Activated T-cell treated with anti-CD3 and anti-CD28 coated beads for 4 hours (primary cell): ENCODE measurements around the gene NPLOC4.

ENCODE experiments used
- DNase-seq: peaks from one replicate; pipeline ENCODE4 v3.0.0-alpha.2; 2020

Gene NPLOC4

DNA sequence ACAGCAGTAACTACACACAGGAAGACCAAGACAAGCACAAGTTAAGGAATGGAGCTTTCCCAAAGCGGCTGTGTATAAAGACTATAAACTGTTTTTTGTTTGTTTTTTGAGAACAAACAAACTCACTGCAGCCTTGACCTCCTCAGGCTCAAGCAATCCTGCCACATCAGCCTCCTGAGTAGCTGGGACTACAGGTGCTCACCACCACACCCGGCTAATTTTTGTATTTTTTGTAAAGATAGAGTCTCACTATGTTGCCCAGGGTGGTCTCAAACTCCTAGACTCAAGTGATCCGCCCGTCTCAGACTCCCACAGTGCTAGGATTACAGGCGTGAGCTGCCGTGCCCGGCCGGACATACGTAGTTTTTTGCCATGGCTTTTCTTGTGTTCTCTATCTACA, 23.5 kb upstream of the NPLOC4 start:
- no peak for DNase-seq

DNA sequence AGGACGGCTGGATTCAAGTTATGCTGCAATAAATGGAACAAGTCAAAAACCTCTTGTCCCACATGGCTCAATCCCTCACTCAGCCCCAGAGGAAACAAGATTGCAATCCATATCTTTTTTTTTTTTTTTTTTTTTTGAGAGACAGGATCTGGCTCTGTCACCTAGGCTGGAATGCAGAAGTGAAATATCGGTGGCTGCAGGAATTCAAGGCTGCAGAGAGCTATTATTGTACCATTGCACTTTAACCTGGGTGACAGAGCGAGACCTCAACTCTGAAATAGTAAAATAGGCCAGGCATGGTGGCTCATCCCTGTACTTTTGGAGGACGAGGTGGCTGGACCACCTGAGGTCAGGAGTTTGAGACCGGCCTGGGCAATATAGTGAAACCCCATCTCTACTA, 22.1 kb upstream of the NPLOC4 start:
- no peak for DNase-seq

GRCh38 chr17:81656835-81657234, 19.9 kb upstream of the NPLOC4 start:
- DNase-seq: no peak

GRCh38 chr17:81656118-81656743, 19.3 kb upstream of the NPLOC4 start, which contains the start of gene PDE6G:
Gene PDE6G (minus strand): TSS chr17:81656542. CDS start chr17:81653305, 3,237 bp downstream.
- no peak for DNase-seq

- no peak for DNase-seq
Observed at GRCh38 chr17:81655378-81656117, 18.6 kb upstream of the NPLOC4 start.

DNA sequence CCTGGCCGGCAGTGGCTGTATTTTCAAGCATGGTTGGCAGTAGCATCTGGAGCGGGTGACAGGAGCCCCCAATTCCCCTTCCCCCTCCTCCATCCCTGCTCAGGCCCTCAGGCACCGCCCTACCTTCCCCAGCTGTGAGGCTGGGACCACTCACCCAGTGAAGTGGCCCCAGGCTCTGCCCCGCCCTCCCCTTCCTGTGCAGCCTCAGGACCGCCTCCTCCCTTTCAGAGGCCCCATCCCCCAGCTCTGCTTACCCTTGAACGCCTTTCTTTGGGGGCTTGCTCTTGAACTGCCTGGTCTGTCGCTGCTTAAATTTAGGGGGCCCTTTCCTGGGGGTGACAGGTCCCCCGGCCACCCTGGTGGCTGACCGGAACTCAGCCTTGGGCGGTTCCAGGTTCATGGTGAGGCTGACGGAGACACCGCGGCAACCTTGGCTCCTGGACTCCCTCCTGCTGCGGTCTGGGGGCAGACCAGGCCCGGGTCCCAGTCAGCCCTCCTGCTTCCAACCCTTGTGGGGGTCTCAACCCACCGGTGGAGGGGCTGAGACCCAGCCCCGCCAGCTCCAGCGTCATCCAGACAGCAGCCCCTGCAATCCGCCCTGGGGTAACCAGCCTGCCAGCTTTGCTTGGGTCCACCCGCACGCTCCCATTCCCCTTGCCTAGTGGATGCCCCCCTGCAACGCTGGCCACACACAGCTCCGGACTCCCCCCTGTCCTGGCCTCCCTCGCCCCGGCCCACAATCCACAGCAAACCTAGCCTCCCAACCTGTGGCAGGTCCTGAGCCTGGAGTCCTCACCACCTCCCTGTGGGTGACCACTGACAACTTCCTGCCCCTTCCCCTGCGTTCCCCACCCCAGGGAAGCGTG, 16.2 kb upstream of the NPLOC4 start:
- DNase-seq: no peak

DNA sequence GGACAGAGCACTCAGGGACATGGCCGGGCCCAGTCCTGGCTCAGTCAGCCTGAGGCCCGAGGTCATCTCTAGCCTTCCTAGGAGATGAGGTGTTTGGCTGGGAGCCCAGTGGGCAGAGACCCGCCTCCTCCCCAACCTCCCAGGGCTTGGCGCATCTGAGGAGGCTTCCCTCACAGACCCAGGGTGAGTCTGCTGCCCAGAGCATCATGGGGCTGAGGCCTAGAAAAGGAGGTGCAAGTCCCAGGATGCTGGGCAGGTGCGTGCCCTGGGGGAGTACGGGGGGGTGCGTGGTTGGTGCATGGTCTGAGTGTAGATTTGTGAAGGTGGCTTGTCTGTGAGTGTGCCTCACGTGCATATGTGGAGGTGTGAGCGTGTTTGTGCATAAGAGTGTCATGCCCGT, 14.8 kb upstream of the NPLOC4 start:
- no peak for DNase-seq

DNA sequence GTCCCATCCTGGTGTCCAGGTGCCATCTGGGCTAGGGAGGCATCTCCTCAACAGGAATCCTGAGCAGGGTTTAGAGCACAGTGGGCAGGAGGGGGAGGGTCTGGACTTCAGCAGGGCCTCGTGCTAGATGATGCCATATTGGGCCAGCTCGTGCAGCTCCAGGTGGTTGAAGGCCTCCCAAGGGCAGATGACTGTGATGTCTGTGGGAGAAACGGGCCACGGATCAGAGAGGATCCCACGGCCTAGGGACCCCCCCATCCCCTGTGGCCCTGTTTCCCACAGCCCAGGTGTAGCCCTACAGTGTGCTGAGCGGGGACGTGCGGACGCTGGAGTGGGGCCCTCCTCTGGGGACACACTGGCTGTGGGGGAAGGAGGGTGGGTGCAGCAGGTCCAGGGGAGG, 14.0 kb upstream of the NPLOC4 start:
- no peak for DNase-seq

DNA sequence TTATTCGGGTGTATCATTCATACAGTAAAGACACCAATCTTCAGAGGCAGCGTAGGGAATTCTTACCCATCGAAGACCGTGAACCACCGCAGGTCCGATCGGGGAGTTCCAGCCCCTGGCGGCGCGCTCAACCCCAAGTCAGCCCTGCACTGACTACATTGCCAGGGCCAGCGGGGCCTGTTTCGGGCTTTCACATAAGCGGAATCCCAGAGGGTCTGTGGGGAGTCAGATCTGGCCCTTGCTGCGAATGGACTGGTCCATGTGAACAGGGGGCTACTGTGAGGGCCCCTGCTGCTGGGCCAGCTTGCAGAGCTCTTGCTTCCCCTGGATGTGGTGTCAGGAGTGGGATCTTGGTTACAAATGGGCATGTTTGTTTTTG, 11.8 kb upstream of the NPLOC4 start:
- DNase-seq: no peak

- no peak for DNase-seq
Observed at GRCh38 chr17:81648013-81648706, 11.2 kb upstream of the NPLOC4 start.

DNA sequence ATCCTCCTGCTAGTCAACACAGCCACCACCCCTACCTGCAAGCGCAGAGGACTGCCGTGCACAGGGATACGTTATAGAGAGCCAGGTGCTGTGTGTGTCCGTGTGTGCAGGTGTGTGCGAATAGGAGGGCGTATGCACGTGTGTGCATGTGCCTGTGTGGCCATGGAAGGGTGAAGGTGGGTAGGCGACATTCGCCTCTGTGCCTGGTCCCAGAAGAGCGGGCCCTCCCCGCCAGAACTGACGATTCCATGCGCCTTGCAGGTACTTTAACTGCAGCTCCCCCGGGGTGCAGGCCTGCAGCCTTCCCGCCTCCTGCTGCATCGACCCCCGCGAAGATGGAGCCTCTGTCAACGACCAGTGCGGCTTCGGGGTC, 10.7 kb upstream of the NPLOC4 start:
- DNase-seq: no peak

DNA sequence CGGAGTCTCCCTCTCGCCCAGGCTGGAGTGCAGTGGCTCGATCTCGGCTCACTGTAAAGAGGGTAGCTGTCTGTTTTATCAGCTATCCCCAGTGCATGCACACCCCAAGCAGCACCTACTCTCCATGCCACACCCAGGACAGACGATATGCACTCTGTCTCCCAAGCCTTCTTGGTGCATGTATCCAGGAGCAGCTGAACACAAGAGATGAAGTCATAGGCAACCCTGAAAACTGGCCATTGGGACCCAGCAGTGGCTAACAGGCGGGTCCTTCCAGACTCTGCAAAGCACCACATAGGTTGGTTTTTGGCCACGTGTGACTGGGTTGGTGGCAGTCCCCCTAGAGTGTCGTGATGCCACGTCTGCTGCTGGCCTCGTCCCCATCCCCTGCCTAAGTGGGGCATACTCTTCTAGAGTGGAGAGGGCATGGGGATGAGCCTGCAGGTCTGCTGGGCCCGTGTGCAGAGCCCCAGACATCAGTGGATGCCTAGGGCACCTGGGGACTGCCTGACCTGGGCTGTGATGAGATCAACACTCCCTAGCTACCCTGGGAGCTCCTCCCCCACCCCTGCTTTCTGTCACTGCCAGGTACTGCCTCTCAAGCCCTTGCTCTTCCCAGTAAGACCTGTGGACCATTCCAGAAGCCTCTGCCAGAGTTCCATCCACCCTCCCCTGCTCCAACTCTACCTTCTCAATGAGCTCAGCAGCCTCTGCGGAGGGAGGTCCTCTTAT, 10.1 kb upstream of the NPLOC4 start:
- DNase-seq: no peak

- DNase-seq: no peak
Observed at GRCh38 chr17:81644976-81645952, 8.4 kb upstream of the NPLOC4 start.

DNA sequence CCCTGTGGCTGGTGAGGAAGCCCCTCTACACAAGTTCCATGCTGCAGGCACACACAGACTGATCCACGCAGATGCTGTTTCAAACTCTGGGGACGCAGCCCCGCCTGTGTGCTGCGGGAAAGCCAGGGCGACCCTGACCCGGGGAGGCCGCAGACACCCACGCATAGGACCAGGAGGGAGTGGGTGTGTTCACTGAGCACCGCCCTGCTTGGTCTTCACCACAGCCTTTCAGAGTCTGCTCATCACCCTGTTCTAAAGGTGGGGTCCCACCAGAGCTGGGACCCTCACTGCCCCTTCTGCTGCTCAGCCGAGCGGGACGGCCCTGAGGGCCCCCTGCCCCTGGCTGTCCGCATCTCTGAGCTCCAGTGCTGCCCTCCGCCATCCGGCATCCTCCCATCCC, 7.6 kb upstream of the NPLOC4 start:
- DNase-seq: no peak

GRCh38 chr17:81641825-81642489, 5.0 kb upstream of the NPLOC4 start:
- DNase-seq: no peak

GRCh38 chr17:81640011-81640410, 3.1 kb upstream of the NPLOC4 start:
- DNase-seq: no peak

DNA sequence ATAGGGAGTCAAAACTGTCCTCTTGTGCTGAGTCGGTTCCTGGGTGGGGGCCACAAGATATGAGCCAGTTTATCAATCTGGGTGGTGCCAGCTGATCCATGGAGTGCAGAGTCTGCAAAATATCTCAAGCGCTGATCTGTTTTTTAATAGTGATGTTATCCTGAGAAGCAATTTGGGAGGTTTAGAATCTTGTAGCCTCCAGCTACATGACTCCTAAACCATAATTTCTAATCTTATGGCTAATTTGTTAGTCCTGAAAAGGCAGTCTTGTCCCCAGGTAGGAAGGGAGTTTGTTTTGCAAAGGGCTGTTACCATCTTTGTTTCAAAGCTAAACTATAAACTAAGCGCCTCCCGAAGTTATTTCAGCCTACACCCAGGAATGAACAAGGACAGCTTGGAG, 1.8 kb upstream of the NPLOC4 start:
- DNase-seq: no peak

- DNase-seq: no peak
Observed at GRCh38 chr17:81635973-81636504, 873 bp downstream of the NPLOC4 start.

GRCh38 chr17:81635431-81635830, 1.5 kb downstream of the NPLOC4 start:
- DNase-seq: no peak

GRCh38 chr17:81631482-81631881, 5.4 kb downstream of the NPLOC4 start:
- no peak for DNase-seq
